Measurements from ENCODE around the gene EPHA8. TPM values are rescaled to one million over a fixed set of nuclear protein-coding genes. Genes with fewer than 3 reads are reported as not detected.

EPHA8 gene
- total RNA-seq, 1 donor from 2014 or later, result 0.23 TPM

GRCh38 chr1:22543679-22544078, 19.6 kb upstream of the EPHA8 start:
- H3K4me1 ChIP-seq (ENCODE audit: insufficient read depth, low read length), result no peaks in the 10 kb centered on the region
- DNase-seq (ENCODE audit: low read depth) (no peak), FAIRE-seq (no peak)
- H3K79me2 ChIP-seq (ENCODE audit: insufficient read depth, low read length), result no peaks in the 10 kb centered on the region
- Mint-ChIP-seq H3K27me3 (ENCODE audit: low read depth, unreplicated experiment) (peaks cover 63% of the 10 kb centered on the region), H3K4me3 (ENCODE audit: unreplicated experiment) (no peak overlapping the region), H3K9me3 (ENCODE audit: unreplicated experiment) (no peaks in the 10 kb centered on the region), H3K36me3 (ENCODE audit: low read depth, unreplicated experiment) (no peaks in the 10 kb centered on the region), H3K4me1 (ENCODE audit: low read depth, unreplicated experiment) (peaks cover 5% of the 10 kb centered on the region), H3K27ac (ENCODE audit: unreplicated experiment) (no peak overlapping the region)
- no peak overlapping the region for H3K4me3 ChIP-seq (ENCODE audit: insufficient read depth, low read depth, low read length)
- no peak for TF ChIP-seq CTCF (IDR thresholded peaks at IDR 0.05; ENCODE audit: insufficient read depth, low read depth, low read length)
- no peak for TF ChIP-seq EZH2 (IDR thresholded peaks at IDR 0.05; ENCODE audit: insufficient read depth, low read length)
- H3K36me3 ChIP-seq (ENCODE audit: insufficient read depth, low read length), result no peaks in the 10 kb centered on the region
- no peaks in the 10 kb centered on the region for H4K20me1 ChIP-seq (ENCODE audit: insufficient read depth, low read length)
- no peaks in the 10 kb centered on the region for H3K9me3 ChIP-seq (ENCODE audit: insufficient read depth, low read depth, low read length)
- H3K27me3 ChIP-seq (ENCODE audit: insufficient read depth, low read length), result peaks cover 32% of the 10 kb centered on the region
- no peak overlapping the region for H3K9ac ChIP-seq (ENCODE audit: low read length)
- no peak overlapping the region for H3K27ac ChIP-seq (ENCODE audit: low read depth, low read length)
- no peak overlapping the region for H2AFZ ChIP-seq (ENCODE audit: low read depth, low read length)
- no peak overlapping the region for H3K4me2 ChIP-seq (ENCODE audit: low read length)

- H3K4me3 ChIP-seq (ENCODE audit: insufficient read depth, low read depth, low read length), result no peak overlapping the region
- Mint-ChIP-seq H3K4me1 (ENCODE audit: low read depth, unreplicated experiment) (peaks cover 5% of the 10 kb centered on the region), H3K36me3 (ENCODE audit: low read depth, unreplicated experiment) (no peaks in the 10 kb centered on the region), H3K9me3 (ENCODE audit: unreplicated experiment) (no peaks in the 10 kb centered on the region), H3K4me3 (ENCODE audit: unreplicated experiment) (no peak overlapping the region), H3K27me3 (ENCODE audit: low read depth, unreplicated experiment) (peaks cover 70% of the 10 kb centered on the region), H3K27ac (ENCODE audit: unreplicated experiment) (no peak overlapping the region)
- no peaks in the 10 kb centered on the region for H4K20me1 ChIP-seq (ENCODE audit: insufficient read depth, low read length)
- FAIRE-seq (no peak), DNase-seq (ENCODE audit: low read depth) (no peak)
- H3K36me3 ChIP-seq (ENCODE audit: insufficient read depth, low read length), result no peaks in the 10 kb centered on the region
- H2AFZ ChIP-seq (ENCODE audit: low read depth, low read length), result no peak overlapping the region
- H3K4me1 ChIP-seq (ENCODE audit: insufficient read depth, low read length), result no peaks in the 10 kb centered on the region
- no peak for TF ChIP-seq CTCF (IDR thresholded peaks at IDR 0.05; ENCODE audit: insufficient read depth, low read depth, low read length)
- no peak for TF ChIP-seq EZH2 (IDR thresholded peaks at IDR 0.05; ENCODE audit: insufficient read depth, low read length)
- H3K9me3 ChIP-seq (ENCODE audit: insufficient read depth, low read depth, low read length), result no peaks in the 10 kb centered on the region
- no peak overlapping the region for H3K4me2 ChIP-seq (ENCODE audit: low read length)
- no peak overlapping the region for H3K9ac ChIP-seq (ENCODE audit: low read length)
- peaks cover 34% of the 10 kb centered on the region for H3K27me3 ChIP-seq (ENCODE audit: insufficient read depth, low read length)
- no peak overlapping the region for H3K27ac ChIP-seq (ENCODE audit: low read depth, low read length)
- no peaks in the 10 kb centered on the region for H3K79me2 ChIP-seq (ENCODE audit: insufficient read depth, low read length)
Observed at GRCh38 chr1:22544606-22545005, 18.7 kb upstream of the EPHA8 start.

- DNase-seq (ENCODE audit: low read depth) (no peak), FAIRE-seq (no peak)
- no peak overlapping the region for H2AFZ ChIP-seq (ENCODE audit: low read depth, low read length)
- Mint-ChIP-seq H3K9me3 (ENCODE audit: unreplicated experiment) (no peaks in the 10 kb centered on the region), H3K4me1 (ENCODE audit: low read depth, unreplicated experiment) (peaks cover 3% of the 10 kb centered on the region), H3K27me3 (ENCODE audit: low read depth, unreplicated experiment) (peaks cover 73% of the 10 kb centered on the region), H3K4me3 (ENCODE audit: unreplicated experiment) (no peak overlapping the region), H3K27ac (ENCODE audit: unreplicated experiment) (no peak overlapping the region), H3K36me3 (ENCODE audit: low read depth, unreplicated experiment) (no peaks in the 10 kb centered on the region)
- H3K9me3 ChIP-seq (ENCODE audit: insufficient read depth, low read depth, low read length), result no peaks in the 10 kb centered on the region
- peaks cover 34% of the 10 kb centered on the region for H3K27me3 ChIP-seq (ENCODE audit: insufficient read depth, low read length)
- H3K4me3 ChIP-seq (ENCODE audit: insufficient read depth, low read depth, low read length), result no peak overlapping the region
- H3K79me2 ChIP-seq (ENCODE audit: insufficient read depth, low read length), result no peaks in the 10 kb centered on the region
- H3K9ac ChIP-seq (ENCODE audit: low read length), result no peak overlapping the region
- no peaks in the 10 kb centered on the region for H3K4me1 ChIP-seq (ENCODE audit: insufficient read depth, low read length)
- no peaks in the 10 kb centered on the region for H3K36me3 ChIP-seq (ENCODE audit: insufficient read depth, low read length)
- H4K20me1 ChIP-seq (ENCODE audit: insufficient read depth, low read length), result no peaks in the 10 kb centered on the region
- no peak overlapping the region for H3K4me2 ChIP-seq (ENCODE audit: low read length)
- no peak overlapping the region for H3K27ac ChIP-seq (ENCODE audit: low read depth, low read length)
- TF ChIP-seq EZH2 (IDR thresholded peaks at IDR 0.05; ENCODE audit: insufficient read depth, low read length) (no peak), CTCF (IDR thresholded peaks at IDR 0.05; ENCODE audit: insufficient read depth, low read depth, low read length) (no peak)
Observed at GRCh38 chr1:22545141-22545540, 18.1 kb upstream of the EPHA8 start.

Data from astrocyte (in vitro differentiated cells and primary cell).